Glutamatergic neuron (in vitro differentiated cells): Measurements from ENCODE around the gene RNF7. TPM values are rescaled to one million over a fixed set of nuclear protein-coding genes. Genes with fewer than 3 reads are reported as not detected.
A peak's percentile ranks its signal among the peaks of the same experiment; 100 is the strongest.
"Not testable (repeated sequence)": the region's sequence is repeated elsewhere in the genome, so short reads cannot be mapped to it uniquely, and the experiment has no call there.

ENCODE experiments used
- DNase-seq: peaks from one replicate; pipeline ENCODE4 v3.0.0; 2022
- H3K27ac Mint-ChIP-seq: one replicate; pipeline ENCODE4 v1.8.0; 2020; ENCODE audit warnings: mild to moderate bottlenecking, mixed read lengths, inconsistent platforms; ENCODE audit not compliant: unreplicated experiment
- H3K27me3 Mint-ChIP-seq: one replicate; pipeline ENCODE4 v1.8.0; 2020; ENCODE audit warnings: mild to moderate bottlenecking, moderate library complexity, mixed read lengths, inconsistent platforms; ENCODE audit not compliant: unreplicated experiment
- H3K36me3 Mint-ChIP-seq: one replicate; pipeline ENCODE4 v1.8.0; 2020; ENCODE audit warnings: mild to moderate bottlenecking, mixed read lengths, inconsistent platforms; ENCODE audit not compliant: unreplicated experiment
- H3K4me1 Mint-ChIP-seq: one replicate; pipeline ENCODE4 v1.8.0; 2020; ENCODE audit warnings: mild to moderate bottlenecking, low read depth, mixed read lengths, inconsistent platforms; ENCODE audit not compliant: unreplicated experiment
- H3K4me3 Mint-ChIP-seq: one replicate; pipeline ENCODE4 v1.8.0; 2020; ENCODE audit warnings: mild to moderate bottlenecking, mixed read lengths, inconsistent platforms; ENCODE audit not compliant: unreplicated experiment
- H3K9me3 Mint-ChIP-seq: one replicate; pipeline ENCODE4 v1.8.0; 2020; ENCODE audit warnings: mild to moderate bottlenecking, moderate library complexity, mixed read lengths, inconsistent platforms; ENCODE audit not compliant: unreplicated experiment
- long read RNA-seq: library from polyadenylated mRNA; unstranded; transcript quantifications from one replicate; pipeline ENCODE4 v2.0.0, GENCODE V29; 2020; ENCODE audit not compliant: unreplicated experiment
- total RNA-seq: library from RNA; stranded (reverse); fragmentation: NEBNext Ultra II Directional; extraction: Animal tissue kit (Norgen Biotek cat#: 25700); gene quantifications from one replicate; pipeline ENCODE4 v1.2.1, GENCODE V29; 2021; ENCODE audit not compliant: unreplicated experiment
- TF ChIP-seq, protein P1 (sequence below): fragments of 200-600 bp; sonication (generic); IDR thresholded peaks from one replicate; pipeline ENCODE4 v1.5.0; 2021; ENCODE audit not compliant: partially characterized antibody, unreplicated experiment

RNF7 gene
- total RNA-seq = 95.0 TPM
- long read RNA-seq, transcript RNF7-201 (3 exons, 2,763 nt) = major isoform, 85 of 108 reads
- long read RNA-seq, transcript RNF7-202 (3 exons, 805 nt) = minor isoform, 10 of 108 reads
- long read RNA-seq, transcript RNF7-203 (4 exons, 1,036 nt) = minor isoform, 8 of 108 reads
- long read RNA-seq, partial matches to known transcripts = 1 of 108 reads
- long read RNA-seq, other reads (novel, unspliced or antisense) = 2 of 108 reads

DNA sequence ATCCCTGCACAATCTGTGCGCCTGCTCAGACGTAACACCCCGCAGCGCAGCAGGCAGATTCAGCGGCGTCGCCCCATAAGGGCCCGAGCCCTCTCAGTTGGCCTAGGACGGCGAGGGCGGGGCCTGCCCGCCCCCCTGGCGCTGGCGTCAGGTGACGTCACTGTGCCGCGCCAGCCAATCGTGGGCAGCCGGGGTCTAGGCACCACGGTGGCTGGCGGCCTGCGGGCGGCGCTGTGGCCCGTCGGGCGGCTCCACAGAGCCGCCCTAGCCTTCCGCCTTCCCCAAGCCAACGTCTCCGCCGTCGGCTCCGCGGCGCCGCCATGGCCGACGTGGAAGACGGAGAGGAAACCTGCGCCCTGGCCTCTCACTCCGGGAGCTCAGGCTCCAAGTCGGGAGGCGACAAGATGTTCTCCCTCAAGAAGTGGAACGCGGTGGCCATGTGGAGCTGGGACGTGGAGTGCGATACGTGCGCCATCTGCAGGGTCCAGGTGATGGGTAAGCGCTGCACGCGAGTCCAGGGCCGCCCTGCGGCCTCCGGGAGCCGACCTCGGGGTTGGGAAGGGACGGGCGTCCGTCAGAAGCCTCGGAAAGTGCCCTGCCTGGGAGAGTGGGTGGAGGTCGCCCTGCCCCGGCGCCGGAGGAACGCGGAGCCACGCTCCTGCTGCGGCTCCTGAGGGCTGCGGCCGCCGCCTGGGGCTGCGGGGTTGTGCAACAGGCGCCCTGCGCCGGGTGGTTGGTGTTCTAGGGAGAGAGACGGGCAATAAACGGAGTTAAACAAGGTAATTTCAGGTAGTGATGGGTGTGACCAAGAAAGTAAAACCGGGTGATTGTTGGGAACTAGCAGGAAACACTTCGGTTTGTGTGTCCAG, at the start of gene RNF7:
RNF7 (plus strand) TSS at position 277 of the 869 bp plus-strand sequence; CDS start at position 321, 44 bp downstream.
- Mint-ChIP-seq H3K27ac (peak within 1 kb of the TSS; percentile 90), H3K4me1 (peaks cover 10% of the 10 kb centered on the region), H3K4me3 (peak within 1 kb of the TSS; percentile 89), H3K36me3 (no peaks in the 10 kb centered on the region), H3K9me3 (peaks cover 2% of the 10 kb centered on the region), H3K27me3 (no peaks in the 10 kb centered on the region)
- peak; percentile 98 for DNase-seq
- TF ChIP-seq, protein P1, sequence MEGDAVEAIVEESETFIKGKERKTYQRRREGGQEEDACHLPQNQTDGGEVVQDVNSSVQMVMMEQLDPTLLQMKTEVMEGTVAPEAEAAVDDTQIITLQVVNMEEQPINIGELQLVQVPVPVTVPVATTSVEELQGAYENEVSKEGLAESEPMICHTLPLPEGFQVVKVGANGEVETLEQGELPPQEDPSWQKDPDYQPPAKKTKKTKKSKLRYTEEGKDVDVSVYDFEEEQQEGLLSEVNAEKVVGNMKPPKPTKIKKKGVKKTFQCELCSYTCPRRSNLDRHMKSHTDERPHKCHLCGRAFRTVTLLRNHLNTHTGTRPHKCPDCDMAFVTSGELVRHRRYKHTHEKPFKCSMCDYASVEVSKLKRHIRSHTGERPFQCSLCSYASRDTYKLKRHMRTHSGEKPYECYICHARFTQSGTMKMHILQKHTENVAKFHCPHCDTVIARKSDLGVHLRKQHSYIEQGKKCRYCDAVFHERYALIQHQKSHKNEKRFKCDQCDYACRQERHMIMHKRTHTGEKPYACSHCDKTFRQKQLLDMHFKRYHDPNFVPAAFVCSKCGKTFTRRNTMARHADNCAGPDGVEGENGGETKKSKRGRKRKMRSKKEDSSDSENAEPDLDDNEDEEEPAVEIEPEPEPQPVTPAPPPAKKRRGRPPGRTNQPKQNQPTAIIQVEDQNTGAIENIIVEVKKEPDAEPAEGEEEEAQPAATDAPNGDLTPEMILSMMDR = peak; percentile 80

DNA sequence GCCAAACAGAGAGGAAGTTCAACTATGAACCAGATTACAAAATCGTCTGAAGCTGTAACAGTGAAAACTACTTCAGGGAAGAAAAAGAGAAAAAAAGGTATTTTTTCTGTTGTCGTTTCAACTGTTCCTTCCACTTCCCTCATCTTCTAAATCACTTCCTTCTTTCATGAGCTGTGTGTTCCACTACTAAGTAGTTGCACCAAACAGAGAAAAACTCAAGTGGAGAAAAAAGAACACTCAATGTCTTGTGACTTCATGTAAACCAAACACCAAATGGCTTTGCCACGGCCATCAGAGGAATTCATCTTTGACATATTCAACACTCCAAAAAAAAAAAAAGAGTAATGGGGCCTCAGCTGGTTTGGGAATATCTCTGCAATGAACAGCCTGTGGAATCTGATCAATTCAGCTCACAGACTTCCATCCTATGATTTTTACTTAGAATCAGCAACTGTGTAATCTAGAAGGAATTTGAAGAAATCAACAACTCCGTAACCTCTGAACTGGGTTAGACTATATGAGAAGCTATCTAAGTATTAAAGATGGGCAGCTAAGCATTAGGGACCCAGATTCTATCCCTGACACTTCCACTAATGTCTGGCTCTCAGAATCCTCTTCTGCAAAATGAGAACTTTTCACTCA, 47.5 kb upstream of the RNF7 start:
- Mint-ChIP-seq H3K36me3 (no peaks in the 10 kb centered on the region), H3K27ac (no peak overlapping the region), H3K4me1 (peaks cover 4% of the 10 kb centered on the region), H3K4me3 (no peak overlapping the region), H3K9me3 (no peaks in the 10 kb centered on the region), H3K27me3 (no peaks in the 10 kb centered on the region)
- TF ChIP-seq, protein P1 = no peak
- DNase-seq = no peak

DNA sequence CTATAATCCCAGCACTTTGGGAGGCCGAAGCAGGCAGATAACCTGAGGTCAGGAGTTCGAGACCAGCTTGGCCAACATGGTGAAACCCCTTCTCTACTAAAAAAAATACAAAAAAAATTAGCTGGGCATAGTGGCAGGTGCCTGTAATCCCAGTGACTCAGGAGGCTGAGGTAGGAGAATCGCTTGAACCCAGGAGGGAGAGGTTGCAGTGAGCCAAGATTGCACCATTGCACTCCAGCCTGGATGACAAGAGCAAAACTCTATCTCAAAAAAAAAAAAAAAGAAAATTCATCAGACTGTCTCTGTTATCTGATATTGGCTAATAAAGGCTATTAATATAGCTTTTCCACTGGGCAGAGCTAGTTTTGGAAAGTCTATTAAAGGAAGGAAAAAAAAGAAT, 46.6 kb upstream of the RNF7 start:
- DNase-seq, H3K4me1 Mint-ChIP-seq, H3K27me3 Mint-ChIP-seq, H3K9me3 Mint-ChIP-seq, H3K27ac Mint-ChIP-seq, H3K4me3 Mint-ChIP-seq, H3K36me3 Mint-ChIP-seq: not testable (repeated sequence)

DNA sequence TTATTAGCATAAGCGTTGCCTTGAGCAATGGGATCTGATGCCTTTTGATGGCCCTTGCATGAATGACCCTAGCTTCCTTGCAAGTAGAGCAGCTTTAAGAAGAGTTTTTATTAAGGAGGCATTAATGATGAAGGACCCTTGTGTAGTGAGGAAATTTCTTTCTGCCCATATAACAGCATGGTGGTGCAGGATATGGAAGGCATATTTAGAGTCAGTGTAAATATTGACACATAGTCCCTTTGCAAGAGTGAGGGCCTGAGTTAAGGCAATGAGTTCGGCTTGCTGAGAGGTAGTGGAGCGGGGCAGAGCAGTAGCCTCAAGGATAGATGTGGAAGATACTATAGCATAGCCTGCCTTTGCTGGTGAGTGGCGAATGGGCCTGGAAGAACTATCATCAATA, 45.1 kb upstream of the RNF7 start:
- H3K9me3 Mint-ChIP-seq, H3K4me1 Mint-ChIP-seq, H3K36me3 Mint-ChIP-seq, H3K4me3 Mint-ChIP-seq, H3K27me3 Mint-ChIP-seq, DNase-seq, H3K27ac Mint-ChIP-seq: not testable (repeated sequence)

DNA sequence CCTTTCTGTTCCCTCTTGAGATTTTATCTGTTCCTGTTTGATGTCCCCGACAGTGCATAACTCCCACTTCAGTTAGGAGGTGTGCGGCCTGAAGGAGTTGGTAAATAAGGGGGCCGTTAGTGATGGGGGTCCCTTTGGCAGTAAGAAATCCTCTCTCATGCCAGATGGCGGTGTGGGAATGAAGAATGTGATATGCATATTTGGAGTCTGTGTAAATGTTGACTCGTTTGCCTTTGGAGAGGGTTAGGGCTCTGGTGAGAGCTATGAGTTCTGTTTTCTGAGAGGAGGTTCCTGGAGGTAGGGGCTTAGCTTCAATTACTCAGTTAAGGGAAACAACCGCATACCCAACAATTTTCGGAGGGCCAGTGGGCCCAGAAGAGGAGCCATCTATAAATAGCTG, 38.8 kb upstream of the RNF7 start:
- no peak overlapping the region for H3K27ac Mint-ChIP-seq
- DNase-seq = no peak
- no peaks in the 10 kb centered on the region for H3K9me3 Mint-ChIP-seq
- TF ChIP-seq, protein P1 = no peak
- no peaks in the 10 kb centered on the region for H3K27me3 Mint-ChIP-seq
- no peaks in the 10 kb centered on the region for H3K4me1 Mint-ChIP-seq
- H3K36me3 Mint-ChIP-seq = peaks cover 7% of the 10 kb centered on the region
- H3K4me3 Mint-ChIP-seq = no peak overlapping the region
